PFSK-1 (cell line): Measurements from ENCODE around the gene DR1.

Source experiments
- FOXP2 ChIP-seq: optimal IDR thresholded peaks from 2 replicates; pipeline ENCODE3; 2011; ENCODE audit warnings: borderline replicate concordance, control low read depth, inconsistent platforms; ENCODE audit not compliant: insufficient read depth; ENCODE audit errors: extremely low read length, extremely low read depth
- POLR2AphosphoS5 ChIP-seq: IDR thresholded peaks from 2 replicates; pipeline ENCODE4 v1.6.1; 2012; ENCODE audit warnings: low read depth, mild to moderate bottlenecking, control low read depth, low read length, moderate library complexity
- SIN3A ChIP-seq: IDR thresholded peaks from 2 replicates; pipeline ENCODE4 v1.6.1; 2012; ENCODE audit warnings: mild to moderate bottlenecking, low read length, moderate library complexity, borderline replicate concordance; ENCODE audit not compliant: insufficient read depth
- TAF1 ChIP-seq: IDR thresholded peaks from 2 replicates; pipeline ENCODE4 v1.6.1; 2012; ENCODE audit warnings: low read length, control low read depth, borderline replicate concordance; ENCODE audit not compliant: insufficient read depth
- TF ChIP-seq, protein P1 (sequence below), 2 experiments: IDR thresholded peaks; 2 replicates each; pipeline versions ENCODE4 v1.6.1 to v1.8.0; 2011 to 2012; ENCODE audit warnings: low read depth in 2 of 2, low read length in 2 of 2, control low read depth in 1 of 2, inconsistent platforms in 1 of 2, mild to moderate bottlenecking in 1 of 2, moderate library complexity in 1 of 2; ENCODE audit not compliant: insufficient read depth in 1 of 2

DNA sequence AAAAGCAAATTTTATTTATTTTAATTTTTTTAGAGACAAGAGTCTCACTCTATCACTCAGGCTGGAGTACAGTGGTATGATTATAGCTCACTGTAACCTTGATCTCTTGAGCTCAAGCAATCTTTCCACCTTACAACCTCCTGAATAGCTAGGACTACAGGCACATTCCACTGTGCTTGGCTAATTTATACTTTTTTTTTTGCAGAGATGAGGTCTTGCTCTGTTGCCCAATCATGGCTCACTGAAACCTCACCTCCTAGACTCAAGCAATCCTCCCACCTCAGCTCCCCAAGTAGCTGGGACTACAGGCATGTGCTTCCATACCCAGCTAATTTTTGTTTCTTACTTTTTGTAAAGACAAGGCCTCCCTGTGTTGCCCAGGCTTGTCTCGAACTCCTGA, 49.5 kb downstream of the DR1 start:
- TF ChIP-seq, protein P1, sequence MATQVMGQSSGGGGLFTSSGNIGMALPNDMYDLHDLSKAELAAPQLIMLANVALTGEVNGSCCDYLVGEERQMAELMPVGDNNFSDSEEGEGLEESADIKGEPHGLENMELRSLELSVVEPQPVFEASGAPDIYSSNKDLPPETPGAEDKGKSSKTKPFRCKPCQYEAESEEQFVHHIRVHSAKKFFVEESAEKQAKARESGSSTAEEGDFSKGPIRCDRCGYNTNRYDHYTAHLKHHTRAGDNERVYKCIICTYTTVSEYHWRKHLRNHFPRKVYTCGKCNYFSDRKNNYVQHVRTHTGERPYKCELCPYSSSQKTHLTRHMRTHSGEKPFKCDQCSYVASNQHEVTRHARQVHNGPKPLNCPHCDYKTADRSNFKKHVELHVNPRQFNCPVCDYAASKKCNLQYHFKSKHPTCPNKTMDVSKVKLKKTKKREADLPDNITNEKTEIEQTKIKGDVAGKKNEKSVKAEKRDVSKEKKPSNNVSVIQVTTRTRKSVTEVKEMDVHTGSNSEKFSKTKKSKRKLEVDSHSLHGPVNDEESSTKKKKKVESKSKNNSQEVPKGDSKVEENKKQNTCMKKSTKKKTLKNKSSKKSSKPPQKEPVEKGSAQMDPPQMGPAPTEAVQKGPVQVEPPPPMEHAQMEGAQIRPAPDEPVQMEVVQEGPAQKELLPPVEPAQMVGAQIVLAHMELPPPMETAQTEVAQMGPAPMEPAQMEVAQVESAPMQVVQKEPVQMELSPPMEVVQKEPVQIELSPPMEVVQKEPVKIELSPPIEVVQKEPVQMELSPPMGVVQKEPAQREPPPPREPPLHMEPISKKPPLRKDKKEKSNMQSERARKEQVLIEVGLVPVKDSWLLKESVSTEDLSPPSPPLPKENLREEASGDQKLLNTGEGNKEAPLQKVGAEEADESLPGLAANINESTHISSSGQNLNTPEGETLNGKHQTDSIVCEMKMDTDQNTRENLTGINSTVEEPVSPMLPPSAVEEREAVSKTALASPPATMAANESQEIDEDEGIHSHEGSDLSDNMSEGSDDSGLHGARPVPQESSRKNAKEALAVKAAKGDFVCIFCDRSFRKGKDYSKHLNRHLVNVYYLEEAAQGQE (IDR thresholded peaks at IDR 0.05; ENCODE audit: insufficient read depth in 1 of 2, low read depth in 2 of 2, low read length in 2 of 2): no peak
- TF ChIP-seq SIN3A: no peak
- TF ChIP-seq POLR2AphosphoS5: no peak
- TF ChIP-seq TAF1: no peak
- TF ChIP-seq FOXP2: no peak
